Mesothelial cell of epicardium (in vitro differentiated cells): Measurements from ENCODE around the gene LRRC41. TPM values are rescaled to one million over a fixed set of nuclear protein-coding genes. Genes with fewer than 3 reads are reported as not detected.
A peak's percentile ranks its signal among the peaks of the same experiment; 100 is the strongest.
"Not testable (repeated sequence)": the region's sequence is repeated elsewhere in the genome, so short reads cannot be mapped to it uniquely, and the experiment has no call there.

Source experiments
- DNase-seq, 2 experiments: peaks; one replicate each; pipeline ENCODE4 v3.0.0; 2021; ENCODE audit warnings: low spot score in 2 of 2; ENCODE audit not compliant: unreplicated experiment in 2 of 2
- H3K27ac Mint-ChIP-seq: 2 replicates; pipeline ENCODE4 v1.8.0; 2021; ENCODE audit warnings: mixed read lengths
- H3K27me3 Mint-ChIP-seq: 2 replicates; pipeline ENCODE4 v1.8.0; 2021; ENCODE audit warnings: low read depth, mixed read lengths
- H3K36me3 Mint-ChIP-seq: 2 replicates; pipeline ENCODE4 v1.8.0; 2021; ENCODE audit warnings: mixed read lengths
- H3K4me1 Mint-ChIP-seq: 2 replicates; pipeline ENCODE4 v1.8.0; 2021; ENCODE audit warnings: mixed read lengths
- H3K4me3 Mint-ChIP-seq: 2 replicates; pipeline ENCODE4 v1.8.0; 2021; ENCODE audit warnings: mild to moderate bottlenecking, moderate library complexity, mixed read lengths
- H3K9me3 Mint-ChIP-seq: 2 replicates; pipeline ENCODE4 v1.8.0; 2021; ENCODE audit warnings: mixed read lengths
- total RNA-seq: library from RNA; stranded (reverse); gene quantifications from 3 replicates; pipeline ENCODE4 v1.2.1, GENCODE V29; 2021
- TF ChIP-seq, protein P1 (sequence below): fragments of 200-600 bp; sonication (generic); IDR thresholded peaks from one replicate; pipeline ENCODE4 v1.5.0; 2021; ENCODE audit warnings: antibody characterized with exemption; ENCODE audit not compliant: unreplicated experiment

The LRRC41 gene
- total RNA-seq, 1 donor from 2014 or later: 122 TPM

DNA sequence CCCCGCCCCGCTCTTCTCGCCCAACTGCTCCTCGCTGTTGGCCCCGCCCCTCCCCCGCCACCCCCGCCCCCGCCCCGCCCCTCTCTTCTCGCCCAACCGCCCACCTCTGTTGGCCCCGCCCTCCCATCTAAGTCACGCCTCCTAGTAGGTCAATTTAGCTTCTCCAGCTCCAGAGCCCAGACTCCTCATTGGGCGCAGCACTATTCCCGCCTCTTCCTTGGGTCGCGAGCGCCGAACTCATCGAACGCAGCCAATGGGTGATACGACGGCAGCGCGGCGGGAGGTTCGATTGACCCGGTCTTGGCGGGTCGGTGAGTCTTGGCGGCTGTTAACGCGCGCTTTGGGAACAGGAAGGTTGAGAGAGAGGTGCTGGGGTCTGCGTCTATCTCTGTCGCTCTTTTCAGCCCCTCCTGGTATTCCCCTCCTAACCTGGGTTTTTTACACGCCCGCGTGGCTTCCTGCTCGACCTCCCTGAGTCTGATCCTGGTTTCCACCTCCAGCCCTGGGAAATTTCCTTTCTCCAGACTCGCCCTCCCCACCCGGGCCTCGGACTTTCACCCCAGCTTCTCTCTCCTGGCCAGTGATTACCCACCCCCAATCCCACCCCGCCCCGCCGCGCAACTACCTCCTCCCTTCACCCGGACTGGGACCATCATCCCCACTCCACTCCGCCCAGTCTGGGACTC lies 55.8 kb downstream of the LRRC41 start, which contains the start of gene RAD54L:
Gene RAD54L, plus strand, starts transcription at position 328 of the 686 bp plus-strand sequence. CDS start 643 bp downstream, outside the sequence.
- TF ChIP-seq, protein P1, sequence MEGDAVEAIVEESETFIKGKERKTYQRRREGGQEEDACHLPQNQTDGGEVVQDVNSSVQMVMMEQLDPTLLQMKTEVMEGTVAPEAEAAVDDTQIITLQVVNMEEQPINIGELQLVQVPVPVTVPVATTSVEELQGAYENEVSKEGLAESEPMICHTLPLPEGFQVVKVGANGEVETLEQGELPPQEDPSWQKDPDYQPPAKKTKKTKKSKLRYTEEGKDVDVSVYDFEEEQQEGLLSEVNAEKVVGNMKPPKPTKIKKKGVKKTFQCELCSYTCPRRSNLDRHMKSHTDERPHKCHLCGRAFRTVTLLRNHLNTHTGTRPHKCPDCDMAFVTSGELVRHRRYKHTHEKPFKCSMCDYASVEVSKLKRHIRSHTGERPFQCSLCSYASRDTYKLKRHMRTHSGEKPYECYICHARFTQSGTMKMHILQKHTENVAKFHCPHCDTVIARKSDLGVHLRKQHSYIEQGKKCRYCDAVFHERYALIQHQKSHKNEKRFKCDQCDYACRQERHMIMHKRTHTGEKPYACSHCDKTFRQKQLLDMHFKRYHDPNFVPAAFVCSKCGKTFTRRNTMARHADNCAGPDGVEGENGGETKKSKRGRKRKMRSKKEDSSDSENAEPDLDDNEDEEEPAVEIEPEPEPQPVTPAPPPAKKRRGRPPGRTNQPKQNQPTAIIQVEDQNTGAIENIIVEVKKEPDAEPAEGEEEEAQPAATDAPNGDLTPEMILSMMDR: no peak
- Mint-ChIP-seq H3K4me1 (peaks cover 12% of the 10 kb centered on the region), H3K27me3 (no peaks in the 10 kb centered on the region), H3K27ac (peak within 1 kb of the TSS; percentile 98), H3K36me3 (peaks cover 10% of the 10 kb centered on the region), H3K9me3 (peaks cover 4% of the 10 kb centered on the region), H3K4me3 (peak within 1 kb of the TSS; percentile 96)
- DNase-seq: peak; percentile 93 to 95

DNA sequence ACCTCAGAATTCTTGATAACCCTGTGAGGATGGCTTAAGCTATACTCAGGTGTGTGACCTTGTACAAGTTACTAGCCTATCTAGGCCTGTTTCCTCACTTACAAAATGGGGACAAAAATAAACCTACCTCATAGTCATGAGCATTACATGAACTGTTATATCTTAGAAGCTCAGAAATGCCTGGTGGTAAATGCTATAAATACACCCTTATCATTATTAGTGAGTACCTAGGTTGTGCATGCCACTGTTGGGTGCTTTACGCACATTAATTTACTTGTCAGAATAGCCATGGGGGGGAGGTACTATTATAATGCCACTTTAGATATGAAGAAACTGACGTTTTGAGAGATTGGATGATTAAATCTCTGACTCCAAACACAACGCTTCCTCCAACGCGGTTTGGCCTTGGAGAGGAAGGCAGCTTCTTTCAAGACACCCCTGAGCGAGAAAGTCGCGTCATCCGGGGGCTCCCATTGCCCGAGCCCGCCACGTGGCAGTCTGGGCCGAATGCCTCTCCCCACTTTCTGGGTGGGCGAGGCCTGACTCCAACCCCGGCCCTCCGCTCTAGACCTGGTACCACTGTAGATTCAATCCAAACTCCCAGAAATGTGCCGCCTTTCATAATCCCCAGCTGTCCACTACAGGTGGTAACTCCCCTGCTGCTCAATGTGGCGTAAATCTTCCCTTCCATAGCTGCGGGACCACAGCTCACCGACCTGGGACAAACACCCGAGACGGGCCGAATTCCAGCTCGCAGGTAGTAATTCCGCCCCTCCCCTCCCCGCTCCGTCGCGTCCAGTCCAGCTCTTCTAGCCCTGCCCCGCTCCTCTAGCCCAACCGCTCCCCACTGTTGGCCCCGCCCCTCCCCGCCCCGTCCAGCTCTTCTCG lies 56.6 kb downstream of the LRRC41 start:
- TF ChIP-seq, protein P1: no peak
- Mint-ChIP-seq H3K36me3 (peaks cover 2% of the 10 kb centered on the region), H3K27ac (peak overlapping the region; percentile 98), H3K27me3 (no peaks in the 10 kb centered on the region), H3K4me1 (peaks cover 12% of the 10 kb centered on the region), H3K9me3 (peaks cover 4% of the 10 kb centered on the region), H3K4me3 (peak overlapping the region; percentile 94)
- peak in 1 of 2 experiments; percentile 39 for DNase-seq

DNA sequence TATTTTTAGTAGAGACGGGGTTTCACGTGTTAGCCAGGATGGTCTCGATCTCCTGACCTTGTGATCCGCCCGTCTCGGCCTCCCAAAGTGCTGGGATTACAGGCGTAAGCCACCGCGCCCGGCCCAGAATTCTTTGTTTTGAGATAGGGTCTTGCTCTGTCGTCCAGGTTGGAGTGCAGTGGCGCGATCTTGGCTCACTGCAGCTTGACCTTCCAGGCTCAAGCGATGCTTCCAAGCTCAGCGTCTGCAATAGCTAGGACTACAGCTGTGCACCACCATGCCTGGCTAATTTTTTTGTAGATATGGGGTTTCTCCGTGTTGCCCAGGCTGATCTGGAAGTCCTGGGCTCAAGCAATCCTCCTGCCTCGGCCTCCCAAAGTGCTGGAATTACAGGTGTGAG lies 57.3 kb downstream of the LRRC41 start:
- Mint-ChIP-seq H3K4me1 (peaks cover 12% of the 10 kb centered on the region), H3K4me3 (peak overlapping the region; percentile 94), H3K27ac (peak overlapping the region; percentile 98)
- H3K27me3 Mint-ChIP-seq, H3K36me3 Mint-ChIP-seq, H3K9me3 Mint-ChIP-seq, DNase-seq: not testable (repeated sequence)

DNA sequence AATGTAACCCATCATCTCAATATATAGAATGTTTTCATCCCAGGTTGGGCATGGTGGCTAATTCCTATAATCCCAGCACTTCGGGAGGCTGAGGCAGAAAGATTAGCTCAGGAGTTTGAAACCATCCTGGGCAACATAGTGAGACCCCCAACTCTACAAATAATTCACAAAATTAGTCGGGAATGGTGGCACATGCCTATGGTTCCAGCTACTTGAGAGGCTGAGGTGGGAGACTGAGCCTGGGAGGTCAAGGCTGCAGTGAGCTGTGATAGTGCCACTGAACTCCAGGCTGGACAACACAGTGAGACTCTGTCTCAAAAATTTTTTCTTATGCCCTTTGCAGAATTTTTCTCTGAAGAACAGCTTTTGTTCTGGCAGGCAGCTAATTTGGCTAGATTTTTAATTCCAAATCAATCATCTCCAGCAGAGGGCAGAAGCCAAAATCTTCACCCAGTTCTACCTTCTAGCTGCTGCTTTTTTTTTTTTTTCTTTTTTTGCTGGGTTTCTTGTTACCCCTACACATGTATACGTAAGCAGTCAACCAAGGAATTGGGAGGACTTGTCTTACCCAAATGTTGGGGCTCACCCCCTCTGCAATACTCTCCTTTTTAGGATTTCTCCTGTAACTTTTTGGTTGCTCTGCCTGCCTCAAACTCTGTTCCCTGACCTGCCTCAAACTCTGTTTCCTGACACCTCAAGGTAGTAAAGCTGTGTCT lies 58.6 kb downstream of the LRRC41 start:
- peaks cover 2% of the 10 kb centered on the region for H3K36me3 Mint-ChIP-seq
- peaks cover 12% of the 10 kb centered on the region for H3K4me1 Mint-ChIP-seq
- no peak for DNase-seq
- TF ChIP-seq, protein P1: no peak
- no peaks in the 10 kb centered on the region for H3K27me3 Mint-ChIP-seq
- peaks cover 4% of the 10 kb centered on the region for H3K9me3 Mint-ChIP-seq
- no peak overlapping the region for H3K27ac Mint-ChIP-seq
- no peak overlapping the region for H3K4me3 Mint-ChIP-seq

DNA sequence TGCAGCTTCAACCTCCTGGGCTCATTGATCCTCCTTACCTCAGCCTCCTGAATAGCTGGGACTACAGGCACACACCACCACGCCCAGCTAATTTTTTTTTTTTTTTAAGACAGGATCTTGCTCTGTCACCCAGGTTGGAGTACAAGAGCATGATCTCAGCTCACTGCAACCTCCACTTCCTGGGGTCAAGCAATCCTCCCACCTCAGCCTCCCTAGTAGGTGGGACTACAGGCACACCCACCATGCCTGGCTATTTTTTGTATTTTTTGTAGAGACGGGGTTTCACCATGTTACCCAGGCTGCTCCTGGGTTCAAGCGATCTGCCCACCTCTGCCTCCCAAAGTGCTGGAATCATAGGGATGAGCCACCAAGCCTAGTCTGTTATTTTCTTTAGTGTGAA lies 59.6 kb downstream of the LRRC41 start:
- not testable (repeated sequence) for DNase-seq, H3K36me3 Mint-ChIP-seq, H3K27me3 Mint-ChIP-seq, H3K27ac Mint-ChIP-seq, H3K4me3 Mint-ChIP-seq, H3K9me3 Mint-ChIP-seq
- H3K4me1 Mint-ChIP-seq: peaks cover 10% of the 10 kb centered on the region

DNA sequence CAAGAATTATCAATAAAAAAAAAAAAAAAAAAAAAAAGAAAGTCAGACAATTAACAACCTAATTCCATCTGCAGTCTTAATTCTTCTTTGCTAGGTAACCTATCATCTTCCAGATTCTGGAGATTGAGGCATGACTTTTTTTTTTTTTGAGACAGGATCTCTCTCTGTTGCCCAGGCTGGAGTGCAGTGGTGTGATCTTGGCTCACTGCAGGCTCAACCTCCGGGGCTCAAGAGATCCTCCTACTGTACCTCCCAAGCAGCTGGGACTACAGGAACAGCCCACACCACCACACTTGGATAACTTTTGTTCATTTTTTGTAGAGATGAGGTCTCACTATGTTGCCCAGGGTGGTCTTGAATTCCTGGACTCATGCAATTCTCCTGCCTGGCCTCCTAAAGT lies 60.5 kb downstream of the LRRC41 start:
- no peak for DNase-seq
- Mint-ChIP-seq H3K27ac (no peak overlapping the region), H3K27me3 (no peaks in the 10 kb centered on the region), H3K4me3 (no peak overlapping the region), H3K9me3 (peaks cover 15% of the 10 kb centered on the region), H3K36me3 (peaks cover 2% of the 10 kb centered on the region), H3K4me1 (peaks cover 4% of the 10 kb centered on the region)
- TF ChIP-seq, protein P1: no peak

DNA sequence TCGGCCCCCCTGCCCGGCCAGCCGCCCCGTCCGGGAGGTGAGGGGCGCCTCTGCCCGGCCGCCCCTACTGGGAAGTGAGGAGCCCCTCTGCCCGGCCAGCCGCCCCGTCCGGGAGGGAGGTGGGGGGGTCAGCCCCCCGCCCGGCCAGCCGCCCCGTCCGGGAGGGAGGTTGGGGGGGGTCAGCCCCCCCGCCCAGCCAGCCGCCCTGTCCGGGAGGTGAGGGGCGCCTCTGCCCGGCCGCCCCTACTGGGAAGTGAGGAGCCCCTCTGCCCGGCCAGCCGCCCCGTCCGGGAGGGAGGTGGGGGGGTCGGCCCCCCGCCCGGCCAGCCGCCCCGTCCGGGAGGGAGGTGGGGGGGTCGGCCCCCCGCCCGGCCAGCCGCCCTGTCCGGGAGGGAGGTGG lies 61.7 kb downstream of the LRRC41 start:
- H3K27me3 Mint-ChIP-seq, DNase-seq, H3K36me3 Mint-ChIP-seq, H3K4me3 Mint-ChIP-seq, H3K4me1 Mint-ChIP-seq, H3K27ac Mint-ChIP-seq: not testable (repeated sequence)
- peaks cover 15% of the 10 kb centered on the region for H3K9me3 Mint-ChIP-seq

DNA sequence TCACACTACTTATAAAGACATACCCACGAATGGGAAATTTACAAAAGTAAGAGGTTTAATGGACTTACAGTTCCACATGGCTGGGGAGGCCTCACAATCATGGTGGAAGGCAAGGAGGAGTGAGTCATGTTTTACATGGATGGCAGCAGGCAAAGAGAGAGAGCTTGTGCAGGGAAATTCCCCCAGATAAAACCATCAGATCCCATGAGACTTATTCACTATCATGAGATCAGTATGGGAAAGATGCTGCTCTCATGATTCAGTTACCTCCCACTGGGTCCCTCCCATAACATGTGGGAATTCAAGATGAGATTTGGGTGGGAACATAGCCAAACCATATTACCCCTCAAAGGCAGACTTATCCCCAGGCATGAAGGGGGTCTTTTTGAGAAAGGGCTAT lies 64.6 kb downstream of the LRRC41 start:
- H3K4me3 Mint-ChIP-seq: not testable (repeated sequence)

More for the DNA sequence above, 64.6 kb downstream of the LRRC41 start:
- H3K36me3 Mint-ChIP-seq, H3K27ac Mint-ChIP-seq, H3K4me1 Mint-ChIP-seq, H3K27me3 Mint-ChIP-seq, DNase-seq: not testable (repeated sequence)
- peaks cover 15% of the 10 kb centered on the region for H3K9me3 Mint-ChIP-seq
